HG02840 (cell line): ENCODE results near the gene SLC1A1.
"Not testable (repeated sequence)": the region's sequence is repeated elsewhere in the genome, so short reads cannot be mapped to it uniquely, and the experiment has no call there.

Experiments used
- ATAC-seq: cut with Tn5 transposase; IDR thresholded peaks from one replicate; pipeline ENCODE4 v1.9.1; 2021; ENCODE audit warnings: mild to moderate bottlenecking, moderate library complexity, moderate number of reproducible peaks; ENCODE audit not compliant: unreplicated experiment, low FRiP score

Gene SLC1A1

GRCh38 chr9:4540425-4540824 lies 50.2 kb downstream of the SLC1A1 start:
- no peak for ATAC-seq

- no peak for ATAC-seq
These were observed 51.0 kb downstream of the SLC1A1 start for GRCh38 chr9:4541281-4541680.

DNA sequence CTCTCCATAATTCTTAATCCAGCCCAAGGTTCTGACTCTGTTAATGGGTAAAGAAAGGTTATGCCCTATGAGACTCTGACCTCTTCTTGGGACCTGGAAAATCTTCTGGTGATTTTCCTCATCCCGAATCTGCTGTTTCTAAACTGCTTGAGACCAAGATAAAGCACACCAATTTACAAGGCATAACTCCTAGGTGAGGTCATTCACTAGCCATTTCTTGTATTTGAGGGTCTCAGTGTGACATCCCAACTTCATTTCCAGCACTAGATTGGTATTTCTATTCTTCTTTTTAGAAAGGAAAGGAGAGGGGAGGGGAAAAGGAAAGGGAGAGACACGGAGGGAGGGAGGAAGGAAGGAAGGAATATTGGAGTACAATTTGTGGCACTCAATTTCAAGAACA lies 51.6 kb downstream of the SLC1A1 start:
- no peak for ATAC-seq

- ATAC-seq = not testable (repeated sequence)
These were observed 54.4 kb downstream of the SLC1A1 start for GRCh38 chr9:4544714-4545113.

GRCh38 chr9:4547016-4547415 lies 56.7 kb downstream of the SLC1A1 start:
- no peak for ATAC-seq

DNA sequence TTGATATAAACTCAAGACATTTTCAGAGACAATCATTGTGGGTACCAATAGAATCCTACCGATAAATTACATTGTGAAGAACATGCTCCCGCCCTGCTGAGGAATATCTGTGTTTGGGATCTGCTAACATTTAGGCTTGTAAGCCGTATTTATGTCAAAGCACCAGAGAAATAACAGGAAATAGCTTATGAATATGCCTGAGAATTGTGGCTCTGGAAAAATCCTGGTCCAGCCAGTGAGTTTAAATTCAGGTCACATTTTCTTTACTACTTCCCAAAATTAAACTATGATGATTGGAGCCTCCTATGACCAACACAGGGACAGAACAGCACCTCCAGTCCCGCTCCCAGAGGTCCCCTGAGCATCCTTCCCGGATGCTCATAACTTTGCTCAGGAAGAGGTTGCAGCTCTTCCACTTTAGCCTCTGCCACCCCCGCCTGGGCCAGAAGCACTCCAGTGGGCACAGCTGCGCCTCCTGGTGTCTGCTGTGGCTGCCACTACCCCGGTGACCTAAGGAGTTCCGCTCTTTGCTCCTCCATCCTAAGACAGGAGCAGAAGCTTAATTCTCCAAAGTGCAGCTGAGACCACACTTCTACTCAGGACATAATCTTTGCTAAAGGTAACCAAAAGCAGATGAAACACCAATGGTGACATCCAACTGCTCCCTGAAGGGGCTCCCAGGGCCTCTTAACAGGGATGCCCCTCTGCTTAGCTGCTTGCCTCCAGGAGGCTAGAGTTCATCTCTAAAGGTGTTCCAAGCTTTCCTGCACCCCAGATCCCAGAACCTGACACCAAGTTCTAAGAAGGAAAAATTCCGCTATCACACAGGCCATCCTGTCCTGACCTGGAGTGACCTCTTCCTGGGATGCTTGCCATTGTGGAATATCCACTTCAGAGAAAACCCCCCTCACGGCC lies 58.8 kb downstream of the SLC1A1 start:
- no peak for ATAC-seq

GRCh38 chr9:4549751-4550295 lies 59.6 kb downstream of the SLC1A1 start:
- no peak for ATAC-seq

DNA sequence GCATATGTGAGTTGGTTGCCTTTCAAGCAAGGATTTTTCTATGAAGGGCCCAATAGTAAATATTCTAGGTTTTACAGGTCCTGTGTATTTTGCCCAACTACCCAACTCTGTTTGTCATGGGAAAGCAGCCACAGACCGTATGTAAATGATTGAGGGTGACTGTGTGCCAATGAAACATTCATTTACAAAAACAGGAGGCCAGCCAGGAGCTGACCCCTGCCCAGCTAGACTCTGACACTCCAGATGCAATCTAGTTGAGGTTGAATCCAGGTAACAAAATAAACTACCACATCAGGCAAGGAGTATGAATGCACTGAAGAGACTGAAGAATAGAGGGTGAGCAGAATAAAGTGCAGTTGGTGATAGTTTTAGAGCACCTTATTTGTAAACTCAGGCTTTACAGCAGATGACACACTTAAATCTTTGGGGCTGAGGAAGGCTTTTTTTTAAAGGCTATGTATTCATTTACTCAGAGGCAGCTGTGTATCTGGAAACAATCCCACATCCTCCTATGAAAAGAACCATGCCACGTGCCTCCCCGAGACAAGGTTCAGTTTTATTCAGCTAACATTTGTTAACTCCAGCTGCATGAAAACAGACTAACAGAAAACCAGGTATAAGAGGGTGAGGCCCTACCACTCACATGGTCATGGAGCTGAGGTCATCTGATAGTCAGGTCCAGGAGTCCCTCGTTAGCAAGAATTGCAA lies 60.7 kb downstream of the SLC1A1 start:
- ATAC-seq = no peak

DNA sequence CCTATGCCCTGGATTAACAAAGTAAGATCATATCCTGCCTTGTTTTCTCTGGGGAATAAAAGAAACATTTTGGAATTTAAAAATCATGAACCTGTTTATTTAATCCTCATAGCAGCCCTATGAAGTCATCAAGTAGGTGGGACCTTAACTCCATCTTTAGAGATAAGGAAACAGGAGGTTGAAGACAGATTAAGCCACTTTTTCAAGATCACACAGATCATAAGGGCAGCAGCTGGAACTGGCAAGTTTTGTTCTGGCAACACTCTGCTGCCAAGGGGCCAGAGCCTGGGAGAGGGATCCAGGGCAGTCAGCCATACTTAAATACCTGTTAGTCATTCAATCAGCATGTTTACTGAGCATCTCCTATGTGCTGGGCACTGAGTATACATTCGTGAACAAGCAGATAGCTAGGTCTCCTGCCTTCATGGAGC lies 63.7 kb downstream of the SLC1A1 start:
- ATAC-seq = no peak

- ATAC-seq = no peak
These were observed 65.0 kb downstream of the SLC1A1 start for GRCh38 chr9:4555236-4555635.

GRCh38 chr9:4558371-4558998 lies 68.2 kb downstream of the SLC1A1 start:
- no peak for ATAC-seq

DNA sequence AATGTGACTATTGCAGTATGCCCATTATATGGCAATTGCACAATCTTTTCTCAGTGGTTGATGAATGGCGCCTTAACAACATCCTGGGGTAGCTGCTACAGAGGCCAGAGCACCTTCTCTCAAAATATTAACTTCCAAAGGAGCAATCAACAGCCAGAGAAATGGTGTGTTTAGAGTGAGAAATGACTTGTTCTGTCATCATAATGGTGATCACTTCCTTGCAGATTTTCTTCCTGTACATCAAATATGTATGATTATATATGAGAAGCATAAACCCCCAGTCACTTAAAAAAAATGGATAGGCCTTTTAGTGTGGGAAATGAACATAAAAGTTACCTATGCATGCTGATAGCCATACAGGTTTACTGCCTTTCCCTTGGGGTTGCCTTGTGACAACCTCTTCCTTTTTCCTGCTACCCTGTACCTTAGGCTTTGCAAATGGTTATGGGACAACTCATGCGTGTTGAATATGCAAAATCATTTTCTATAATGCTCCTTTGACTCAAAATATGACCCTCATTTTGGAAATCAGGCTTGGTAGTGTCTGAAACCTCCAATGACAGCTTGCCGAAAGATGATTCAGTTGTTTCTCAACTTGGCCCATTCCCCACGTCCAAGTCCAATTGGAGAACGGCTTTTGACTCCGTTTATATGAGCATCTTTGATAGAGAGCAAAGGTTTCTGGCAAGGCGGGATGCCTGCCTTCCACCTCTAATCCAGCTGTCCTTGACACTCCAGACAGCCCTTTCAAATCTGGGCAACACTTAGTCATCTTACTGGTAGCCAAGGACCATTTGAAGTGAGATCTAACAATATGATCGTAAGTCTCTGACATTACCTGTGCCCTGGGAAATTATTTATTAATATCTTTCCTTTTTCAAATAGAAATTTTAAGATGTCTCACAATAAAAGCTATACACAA lies 69.3 kb downstream of the SLC1A1 start:
- peak; percentile 88 for ATAC-seq

DNA sequence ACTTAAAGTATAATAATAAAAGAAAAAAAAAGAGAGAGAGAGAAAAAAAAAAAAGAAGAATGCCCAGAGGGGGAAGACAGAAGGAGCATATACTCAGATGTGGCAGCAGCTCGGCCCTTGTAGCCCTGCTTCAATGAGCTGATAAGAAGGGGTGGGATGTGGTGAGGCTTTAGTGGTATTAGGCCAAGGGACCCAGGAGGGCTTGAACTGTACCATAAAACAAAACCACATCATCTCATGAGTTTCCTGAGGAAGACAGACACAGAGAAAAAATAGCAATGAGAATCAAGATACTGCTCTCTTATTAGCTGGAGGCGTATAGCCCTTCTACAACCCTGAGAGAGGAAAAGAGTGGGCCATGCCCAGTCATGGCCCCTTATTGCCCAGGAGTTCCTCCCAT lies 72.8 kb downstream of the SLC1A1 start:
- ATAC-seq = no peak

- ATAC-seq = no peak
These were observed 76.5 kb downstream of the SLC1A1 start for GRCh38 chr9:4566806-4567205.

- ATAC-seq = no peak
These were observed 77.3 kb downstream of the SLC1A1 start for GRCh38 chr9:4567601-4568000.

- ATAC-seq = no peak
These were observed 78.8 kb downstream of the SLC1A1 start for GRCh38 chr9:4569101-4569500.

GRCh38 chr9:4572184-4572826 lies 82.0 kb downstream of the SLC1A1 start:
- no peak for ATAC-seq

GRCh38 chr9:4573176-4573575 lies 82.9 kb downstream of the SLC1A1 start:
- ATAC-seq = no peak

DNA sequence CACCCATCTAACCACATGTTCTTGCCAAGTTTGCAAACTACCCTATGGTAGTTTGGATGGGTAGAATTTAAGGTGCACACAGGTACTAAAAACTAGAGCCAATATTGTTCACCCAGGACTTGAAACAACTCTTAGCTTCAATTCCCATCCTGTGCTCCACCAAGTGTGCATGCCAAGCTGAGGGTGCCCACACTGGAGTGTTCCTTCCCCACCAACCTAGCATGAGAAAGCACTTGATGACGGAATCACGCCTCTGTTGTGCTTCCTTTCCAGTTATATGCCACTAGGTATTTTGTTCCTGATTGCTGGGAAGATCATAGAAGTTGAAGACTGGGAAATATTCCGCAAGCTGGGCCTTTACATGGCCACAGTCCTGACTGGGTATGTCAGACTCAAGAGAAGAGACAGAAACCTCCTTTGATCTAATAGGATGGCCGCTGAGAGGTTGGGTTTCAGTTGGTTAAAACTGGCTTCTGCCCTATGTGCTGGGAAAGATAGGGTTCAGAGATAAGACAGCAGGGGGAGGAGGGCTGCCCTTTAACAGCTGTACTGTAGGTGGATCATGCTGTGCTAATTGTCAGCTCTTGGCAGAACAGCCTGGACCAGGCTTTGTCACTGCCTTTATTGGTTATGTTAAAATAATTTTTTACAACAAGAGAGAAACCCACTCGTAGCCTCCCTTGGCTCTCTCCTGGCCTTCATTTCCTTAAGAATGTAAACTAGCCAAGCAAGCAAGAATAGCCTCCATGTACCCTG lies 83.5 kb downstream of the SLC1A1 start:
- ATAC-seq = no peak
